ENCODE results near the gene GSPT2.
"Not testable (repeated sequence)": the region's sequence is repeated elsewhere in the genome, so short reads cannot be mapped to it uniquely, and the experiment has no call there.

Gene GSPT2

GRCh38 chrX:51743179-51743957, at the start of gene GSPT2:
TSS of gene GSPT2 (plus strand) at chrX:51743442. CDS start at chrX:51743627, 185 bp downstream.
- Histone ChIP-seq H3K4me3 (peak within 1 kb of the TSS; percentile 40 to 60 (median 50)), H3K27ac (peak within 1 kb of the TSS in 18 of 21 experiments; percentile 19 to 78 (median 66))

- Histone ChIP-seq H3K4me3 (no peak overlapping the region), H3K27ac (no peak overlapping the region)
These were observed 49.0 kb upstream of the GSPT2 start for GRCh38 chrX:51694254-51694653.

- Histone ChIP-seq H3K4me3 (no peak overlapping the region), H3K27ac (no peak overlapping the region)
These were observed 45.8 kb upstream of the GSPT2 start for GRCh38 chrX:51697397-51697796.

GRCh38 chrX:51710277-51711164, 32.7 kb upstream of the GSPT2 start, which contains the start of gene CENPVL1:
TSS of gene CENPVL1 (plus strand) at chrX:51710512. CDS start at chrX:51710512, 0 bp downstream.
- not testable (repeated sequence) for H3K27ac ChIP-seq, H3K4me3 ChIP-seq

- not testable (repeated sequence) for H3K4me3 ChIP-seq, H3K27ac ChIP-seq
These were observed 30.1 kb upstream of the GSPT2 start for GRCh38 chrX:51712943-51713647.

- H3K27ac ChIP-seq: no peak overlapping the region
- no peak overlapping the region for H3K4me3 ChIP-seq
These were observed 15.0 kb upstream of the GSPT2 start for GRCh38 chrX:51728202-51728601.

GRCh38 chrX:51737091-51737490, 6.2 kb upstream of the GSPT2 start:
- no peak overlapping the region for H3K27ac ChIP-seq

GRCh38 chrX:51742586-51742985, 656 bp upstream of the GSPT2 start:
- Histone ChIP-seq H3K4me3 (peak overlapping the region in 1 of 7 experiments; percentile 60), H3K27ac (no peak overlapping the region)

More at GRCh38 chrX:51737091-51737490, 6.2 kb upstream of the GSPT2 start:
- no peak overlapping the region for H3K4me3 ChIP-seq

- Histone ChIP-seq H3K27ac (no peak overlapping the region), H3K4me3 (no peak overlapping the region)
These were observed 4.4 kb downstream of the GSPT2 start for GRCh38 chrX:51747671-51748070.

GRCh38 chrX:51759055-51759839, 16.0 kb downstream of the GSPT2 start:
- H3K27ac ChIP-seq: no peak overlapping the region
- no peak overlapping the region for H3K4me3 ChIP-seq

GRCh38 chrX:51760657-51761056, 17.4 kb downstream of the GSPT2 start:
- Histone ChIP-seq H3K27ac (no peak overlapping the region), H3K4me3 (no peak overlapping the region)

- no peak overlapping the region for H3K4me3 ChIP-seq
These were observed 23.3 kb downstream of the GSPT2 start for GRCh38 chrX:51766546-51766945.

GRCh38 chrX:51776851-51777250, 33.6 kb downstream of the GSPT2 start:
- H3K4me3 ChIP-seq: no peak overlapping the region
- H3K27ac ChIP-seq: no peak overlapping the region

More at GRCh38 chrX:51766546-51766945, 23.3 kb downstream of the GSPT2 start:
- H3K27ac ChIP-seq: no peak overlapping the region

- no peak overlapping the region for H3K27ac ChIP-seq
- no peak overlapping the region for H3K4me3 ChIP-seq
These were observed 36.1 kb downstream of the GSPT2 start for GRCh38 chrX:51779306-51779705.

- no peak overlapping the region for H3K4me3 ChIP-seq
These were observed 51.9 kb downstream of the GSPT2 start for GRCh38 chrX:51795136-51795535.

More at GRCh38 chrX:51795136-51795535, 51.9 kb downstream of the GSPT2 start:
- no peak overlapping the region for H3K27ac ChIP-seq

All from skin epidermis (tissue), 12 donors.